ENCODE measurements around the gene MTMR10. TPM values are rescaled to one million over a fixed set of nuclear protein-coding genes. Genes with fewer than 3 reads are reported as not detected.

The MTMR10 gene
- total and polyA plus RNA-seq, 3 donors from 2014 or later = 27.0 to 36.6 (median 35.4) TPM

DNA sequence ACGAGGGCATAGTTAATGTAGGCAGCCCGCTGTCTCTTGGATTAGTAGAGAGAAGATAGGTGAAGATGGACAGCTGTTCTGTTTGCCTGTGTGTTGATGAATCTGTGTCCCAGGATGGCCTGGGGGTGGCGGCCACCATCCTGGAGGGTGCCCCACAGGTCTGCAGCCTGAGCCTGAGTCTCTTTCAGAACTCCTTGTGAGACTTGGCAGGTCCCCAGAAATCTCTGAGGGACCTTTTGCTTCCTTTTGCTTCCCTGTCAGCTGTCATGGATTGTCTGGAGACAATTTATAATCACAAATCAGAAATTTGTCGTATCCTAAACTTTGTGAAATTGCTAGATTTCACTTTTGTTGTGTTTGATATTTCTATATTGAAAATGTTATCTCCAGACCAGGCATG lies 70.3 kb downstream of the MTMR10 start:
- Histone ChIP-seq H3K27ac (no peak overlapping the region), H3K36me3 (ENCODE audit: low read depth, missing control alignments) (no peaks in the 10 kb centered on the region), H3K27me3 (no peaks in the 10 kb centered on the region), H3K4me1 (no peaks in the 10 kb centered on the region), H3K4me3 (no peak overlapping the region), H3K9me3 (no peaks in the 10 kb centered on the region)
- WGBS, 2 donors = 88 to 91% methylated on average over 2 to 4 of the region's 4 CpGs
- DNase-seq = no peak
- intact Hi-C loops (cut with DNase I; ENCODE audit: low total_unique reads) = no loop called here
- no peak for TF ChIP-seq POLR2A (IDR thresholded peaks at IDR 0.05)
- TF ChIP-seq, protein P1, sequence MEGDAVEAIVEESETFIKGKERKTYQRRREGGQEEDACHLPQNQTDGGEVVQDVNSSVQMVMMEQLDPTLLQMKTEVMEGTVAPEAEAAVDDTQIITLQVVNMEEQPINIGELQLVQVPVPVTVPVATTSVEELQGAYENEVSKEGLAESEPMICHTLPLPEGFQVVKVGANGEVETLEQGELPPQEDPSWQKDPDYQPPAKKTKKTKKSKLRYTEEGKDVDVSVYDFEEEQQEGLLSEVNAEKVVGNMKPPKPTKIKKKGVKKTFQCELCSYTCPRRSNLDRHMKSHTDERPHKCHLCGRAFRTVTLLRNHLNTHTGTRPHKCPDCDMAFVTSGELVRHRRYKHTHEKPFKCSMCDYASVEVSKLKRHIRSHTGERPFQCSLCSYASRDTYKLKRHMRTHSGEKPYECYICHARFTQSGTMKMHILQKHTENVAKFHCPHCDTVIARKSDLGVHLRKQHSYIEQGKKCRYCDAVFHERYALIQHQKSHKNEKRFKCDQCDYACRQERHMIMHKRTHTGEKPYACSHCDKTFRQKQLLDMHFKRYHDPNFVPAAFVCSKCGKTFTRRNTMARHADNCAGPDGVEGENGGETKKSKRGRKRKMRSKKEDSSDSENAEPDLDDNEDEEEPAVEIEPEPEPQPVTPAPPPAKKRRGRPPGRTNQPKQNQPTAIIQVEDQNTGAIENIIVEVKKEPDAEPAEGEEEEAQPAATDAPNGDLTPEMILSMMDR (IDR thresholded peaks at IDR 0.05) = no peak

DNA sequence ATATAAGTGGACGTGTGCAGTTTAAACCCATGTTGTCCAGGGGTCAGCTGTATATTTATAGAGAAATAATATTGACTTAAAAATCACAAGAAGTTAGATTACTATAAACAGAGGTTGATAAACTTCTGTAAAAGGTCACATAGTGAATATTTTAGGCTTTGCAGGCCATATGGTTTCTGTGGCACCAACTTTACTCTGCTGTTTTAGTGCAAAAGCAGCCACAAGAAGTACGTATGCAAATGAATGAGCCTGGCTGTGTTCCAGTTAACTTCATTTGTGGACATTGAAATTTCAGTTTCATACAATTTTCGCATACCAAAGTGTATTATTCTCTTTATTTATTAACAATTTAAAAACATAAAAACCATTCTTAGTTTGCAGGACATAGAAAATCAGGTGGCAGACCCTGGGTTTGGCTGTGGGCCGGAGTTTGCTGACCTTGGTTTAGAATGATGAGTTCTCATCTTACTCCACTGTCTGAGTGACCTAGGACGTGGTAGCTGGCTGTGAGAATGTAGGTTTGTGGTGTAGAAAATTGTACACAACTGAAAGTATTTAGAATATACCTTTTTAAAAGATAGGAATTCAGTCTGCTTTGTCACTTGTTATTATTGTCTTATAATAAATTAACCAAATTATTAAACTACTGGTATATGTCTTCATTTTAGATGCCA lies 71.4 kb downstream of the MTMR10 start:
- DNase-seq = no peak
- H3K9me3 ChIP-seq = no peaks in the 10 kb centered on the region
- H3K27ac ChIP-seq = no peak overlapping the region
- no peaks in the 10 kb centered on the region for H3K4me1 ChIP-seq
- H3K27me3 ChIP-seq = no peaks in the 10 kb centered on the region
- WGBS, 2 donors = 70 to 80% methylated on average over 5 of the region's 5 CpGs
- no peak overlapping the region for H3K4me3 ChIP-seq
- no peaks in the 10 kb centered on the region for H3K36me3 ChIP-seq (ENCODE audit: low read depth, missing control alignments)
- intact Hi-C loops (cut with DNase I; ENCODE audit: low total_unique reads) = no loop called here
- TF ChIP-seq, protein P1 (IDR thresholded peaks at IDR 0.05) = no peak
- no peak for TF ChIP-seq POLR2A (IDR thresholded peaks at IDR 0.05)

DNA sequence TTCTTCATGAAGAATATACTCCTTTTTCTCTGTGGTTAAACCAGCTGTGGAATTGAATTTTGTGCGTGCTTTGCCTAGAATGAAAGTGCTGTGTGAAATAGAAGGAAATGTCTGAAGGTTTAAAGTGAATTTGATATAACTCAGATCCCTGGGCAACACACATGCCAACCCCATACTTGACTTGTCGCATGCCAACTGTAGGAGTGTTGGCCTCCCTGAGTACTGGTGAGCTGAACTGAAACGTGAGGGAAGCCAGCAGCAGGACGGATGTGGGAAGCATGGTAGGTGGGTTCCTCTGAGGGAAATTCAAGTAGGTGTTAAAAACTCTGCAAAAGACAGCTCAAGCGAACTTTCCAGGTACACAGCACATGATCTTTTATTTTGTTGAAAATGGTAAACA lies 73.1 kb downstream of the MTMR10 start:
- no peak for TF ChIP-seq POLR2A (IDR thresholded peaks at IDR 0.05)
- TF ChIP-seq, protein P1 (IDR thresholded peaks at IDR 0.05) = no peak
- H3K4me3 ChIP-seq = no peak overlapping the region
- no peaks in the 10 kb centered on the region for H3K9me3 ChIP-seq
- intact Hi-C loops (cut with DNase I; ENCODE audit: low total_unique reads) = no loop called here
- no peak for DNase-seq
- H3K4me1 ChIP-seq = no peaks in the 10 kb centered on the region
- H3K27me3 ChIP-seq = no peaks in the 10 kb centered on the region
- H3K36me3 ChIP-seq (ENCODE audit: low read depth, missing control alignments) = no peaks in the 10 kb centered on the region
- no peak overlapping the region for H3K27ac ChIP-seq
- WGBS, 2 donors = 89 to 90% methylated on average over 5 of the region's 5 CpGs

DNA sequence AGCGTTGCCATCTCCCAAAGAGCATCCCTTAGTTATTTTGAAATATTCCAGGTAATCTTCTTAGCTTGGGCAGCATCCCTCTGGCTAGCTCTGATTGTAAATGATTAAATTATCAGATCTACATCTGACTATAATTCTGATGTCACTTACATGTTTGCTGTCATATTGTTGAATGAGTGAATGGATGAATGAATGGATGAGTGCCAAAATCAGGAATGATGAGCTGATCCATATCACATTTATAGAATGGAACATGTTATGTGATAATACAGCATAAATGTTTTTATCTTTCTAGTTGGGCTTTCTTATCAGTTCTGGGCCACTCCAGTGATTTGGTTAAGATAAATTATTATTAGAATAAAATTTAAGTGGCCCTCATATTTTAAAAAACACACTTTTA lies 73.8 kb downstream of the MTMR10 start:
- no peak for DNase-seq
- Histone ChIP-seq H3K36me3 (ENCODE audit: low read depth, missing control alignments) (no peaks in the 10 kb centered on the region), H3K27me3 (no peaks in the 10 kb centered on the region), H3K27ac (no peak overlapping the region), H3K4me3 (no peak overlapping the region), H3K9me3 (no peaks in the 10 kb centered on the region), H3K4me1 (no peaks in the 10 kb centered on the region)
- TF ChIP-seq POLR2A (IDR thresholded peaks at IDR 0.05) = no peak
- TF ChIP-seq, protein P1 (IDR thresholded peaks at IDR 0.05) = no peak
- intact Hi-C loops (cut with DNase I; ENCODE audit: low total_unique reads) = no loop called here
- WGBS, 2 donors = 93 to 96% methylated on average over 1 of the region's 1 CpG

DNA sequence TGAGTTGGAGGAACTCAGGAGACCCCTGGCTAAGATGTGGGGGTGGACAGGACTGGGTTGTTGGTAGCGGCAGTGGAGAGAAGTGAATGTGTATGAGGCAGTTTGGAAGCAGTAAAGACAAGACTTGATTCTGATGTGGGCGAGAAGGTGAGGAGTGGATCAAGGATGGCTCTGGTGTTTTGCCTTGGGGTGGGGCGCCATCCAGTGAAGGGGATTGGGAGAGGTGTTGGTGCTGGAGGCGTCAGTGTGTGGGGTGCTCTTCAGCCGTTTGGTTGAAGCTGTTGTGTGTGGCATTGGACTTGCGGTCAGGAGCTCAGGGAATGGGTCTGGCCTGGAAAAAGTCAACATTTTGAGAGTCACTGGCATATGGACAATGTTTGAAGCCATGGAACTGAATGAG lies 74.4 kb downstream of the MTMR10 start:
- Histone ChIP-seq H3K9me3 (no peaks in the 10 kb centered on the region), H3K27me3 (no peaks in the 10 kb centered on the region), H3K36me3 (ENCODE audit: low read depth, missing control alignments) (no peaks in the 10 kb centered on the region), H3K4me3 (no peak overlapping the region), H3K27ac (no peak overlapping the region), H3K4me1 (no peaks in the 10 kb centered on the region)
- DNase-seq = no peak
- TF ChIP-seq, protein P1 (IDR thresholded peaks at IDR 0.05) = no peak
- TF ChIP-seq POLR2A (IDR thresholded peaks at IDR 0.05) = no peak
- intact Hi-C loops (cut with DNase I; ENCODE audit: low total_unique reads) = no loop called here
- WGBS, 2 donors = 81 to 90% methylated on average over 6 of the region's 6 CpGs
